Smooth muscle cell (in vitro differentiated cells): Measurements from ENCODE around the gene HPS3. TPM values are rescaled to one million over a fixed set of nuclear protein-coding genes. Genes with fewer than 3 reads are reported as not detected.

ENCODE experiments used
- DNase-seq: peaks from one replicate; lab custom pipeline; 2025; ENCODE audit not compliant: unreplicated experiment; lab: John Stamatoyannopoulos, UW
- H2AFZ ChIP-seq: fragments of 200-600 bp; sonication (generic); 2 replicates; pipeline ENCODE4 v1.6.0; 2016; ENCODE audit warnings: antibody characterized with exemption, low read depth, mild to moderate bottlenecking
- H3F3A ChIP-seq: fragments of 200-600 bp; sonication (generic); 2 replicates; pipeline ENCODE4 v1.6.0; 2017; ENCODE audit warnings: antibody characterized with exemption, low read depth
- H3K27ac ChIP-seq: fragments of 200-600 bp; sonication (generic); 2 replicates; pipeline ENCODE4 v1.5.1; 2016; ENCODE audit warnings: low read depth, mild to moderate bottlenecking
- H3K27me3 ChIP-seq: fragments of 200-600 bp; sonication (generic); 2 replicates; pipeline ENCODE4 v1.6.1; 2016; ENCODE audit warnings: low read depth, mild to moderate bottlenecking
- H3K36me3 ChIP-seq: fragments of 200-600 bp; sonication (generic); 2 replicates; pipeline ENCODE4 v1.5.1; 2016; ENCODE audit warnings: low read depth
- H3K4me1 ChIP-seq: fragments of 200-600 bp; sonication (generic); 2 replicates; pipeline ENCODE4 v1.5.1; 2016; ENCODE audit warnings: low read depth
- H3K4me2 ChIP-seq: fragments of 200-600 bp; sonication (generic); 2 replicates; pipeline ENCODE4 v1.6.0; 2016; ENCODE audit warnings: mild to moderate bottlenecking
- H3K4me3 ChIP-seq: fragments of 200-600 bp; sonication (generic); 2 replicates; pipeline ENCODE4 v1.5.1; 2016; ENCODE audit warnings: mild to moderate bottlenecking
- H3K79me2 ChIP-seq: fragments of 200-600 bp; sonication (generic); 2 replicates; pipeline ENCODE4 v1.6.0; 2016; ENCODE audit warnings: low read depth, mild to moderate bottlenecking
- H3K9ac ChIP-seq: fragments of 200-600 bp; sonication (generic); 2 replicates; pipeline ENCODE4 v1.6.0; 2016; ENCODE audit warnings: low read depth
- H3K9me3 ChIP-seq: fragments of 200-600 bp; sonication (generic); replicated peaks from 2 replicates; pipeline ENCODE4 v1.5.1; 2016; ENCODE audit warnings: low read depth
- H4K20me1 ChIP-seq: fragments of 200-600 bp; sonication (generic); 2 replicates; pipeline ENCODE4 v1.6.0; 2016; ENCODE audit warnings: low read depth
- WGBS: methylation state at CpG from one replicate; pipeline ENCODE4 v1.1.7; 2016; ENCODE audit warnings: low lambda C conversion rate; 5-methylcytosine and 5-hydroxymethylcytosine counted together
- polyA plus RNA-seq: library from polyadenylated mRNA; unstranded; fragments of >200 nt; fragmentation: Nextera tagmentation; extraction: Ambion mirVana; gene quantifications from 2 replicates; pipeline ENCODE4 v1.2.1, GENCODE V29; 2016
- total RNA-seq: library from RNA; depleted of rRNA; stranded (reverse); fragments of >200 nt; gene quantifications from 2 replicates; pipeline ENCODE4 v1.2.3, GENCODE V29; 2014
- TF ChIP-seq, protein P1 (sequence below): fragments of 200-600 bp; sonication (generic); IDR thresholded peaks from 2 replicates; pipeline ENCODE4 v1.5.1; 2017; ENCODE audit warnings: borderline replicate concordance, mild to moderate bottlenecking, antibody characterized with exemption; ENCODE audit not compliant: insufficient read depth, poor library complexity, severe bottlenecking

The HPS3 gene
- total and polyA plus RNA-seq, 2 experiments from 2014 or later, result 12.3 to 25.4 TPM

GRCh38 chr3:149089395-149089794 lies 40.0 kb upstream of the HPS3 start:
- Histone ChIP-seq H3K9me3 (no peaks in the 10 kb centered on the region), H3K27me3 (no peaks in the 10 kb centered on the region), H3K9ac (no peak overlapping the region), H3K79me2 (peaks cover 12% of the 10 kb centered on the region), H3K4me3 (no peak overlapping the region), H3K27ac (no peak overlapping the region), H4K20me1 (peaks cover 10% of the 10 kb centered on the region), H3K4me1 (peaks cover 11% of the 10 kb centered on the region), H2AFZ (no peak overlapping the region), H3K36me3 (no peaks in the 10 kb centered on the region), H3K4me2 (no peak overlapping the region), H3F3A (no peaks in the 10 kb centered on the region)
- TF ChIP-seq, protein P1, sequence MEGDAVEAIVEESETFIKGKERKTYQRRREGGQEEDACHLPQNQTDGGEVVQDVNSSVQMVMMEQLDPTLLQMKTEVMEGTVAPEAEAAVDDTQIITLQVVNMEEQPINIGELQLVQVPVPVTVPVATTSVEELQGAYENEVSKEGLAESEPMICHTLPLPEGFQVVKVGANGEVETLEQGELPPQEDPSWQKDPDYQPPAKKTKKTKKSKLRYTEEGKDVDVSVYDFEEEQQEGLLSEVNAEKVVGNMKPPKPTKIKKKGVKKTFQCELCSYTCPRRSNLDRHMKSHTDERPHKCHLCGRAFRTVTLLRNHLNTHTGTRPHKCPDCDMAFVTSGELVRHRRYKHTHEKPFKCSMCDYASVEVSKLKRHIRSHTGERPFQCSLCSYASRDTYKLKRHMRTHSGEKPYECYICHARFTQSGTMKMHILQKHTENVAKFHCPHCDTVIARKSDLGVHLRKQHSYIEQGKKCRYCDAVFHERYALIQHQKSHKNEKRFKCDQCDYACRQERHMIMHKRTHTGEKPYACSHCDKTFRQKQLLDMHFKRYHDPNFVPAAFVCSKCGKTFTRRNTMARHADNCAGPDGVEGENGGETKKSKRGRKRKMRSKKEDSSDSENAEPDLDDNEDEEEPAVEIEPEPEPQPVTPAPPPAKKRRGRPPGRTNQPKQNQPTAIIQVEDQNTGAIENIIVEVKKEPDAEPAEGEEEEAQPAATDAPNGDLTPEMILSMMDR, result no peak
- 97% methylated on average over 3 of the region's 3 CpGs for WGBS
- no peak for DNase-seq

DNA sequence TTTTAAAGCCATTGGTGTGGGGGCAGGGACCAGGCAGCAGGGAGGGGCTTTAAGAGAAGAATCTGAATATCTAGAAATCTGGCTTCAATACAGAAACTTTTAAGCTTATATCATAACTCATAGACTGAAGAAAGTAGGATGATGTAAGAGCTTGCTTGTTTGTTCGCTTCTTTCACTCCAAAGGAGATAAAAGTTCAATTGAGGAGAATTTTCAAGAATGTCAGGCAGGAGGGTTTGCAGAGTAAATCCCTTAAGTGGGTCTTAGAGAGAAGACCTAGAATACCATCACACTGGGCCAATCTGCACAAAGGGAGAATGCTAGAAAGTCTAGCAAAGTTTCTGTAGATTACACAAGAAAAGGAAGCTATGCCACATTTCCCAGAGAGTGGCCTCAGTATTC lies 39.0 kb upstream of the HPS3 start:
- Histone ChIP-seq H3K4me2 (no peak overlapping the region), H2AFZ (peak overlapping the region; percentile 24), H3K4me1 (peaks cover 5% of the 10 kb centered on the region), H3K9ac (no peak overlapping the region), H3K27me3 (no peaks in the 10 kb centered on the region), H3K27ac (no peak overlapping the region), H4K20me1 (peaks cover 3% of the 10 kb centered on the region), H3K9me3 (no peaks in the 10 kb centered on the region), H3K79me2 (peaks cover 1% of the 10 kb centered on the region), H3F3A (no peaks in the 10 kb centered on the region), H3K36me3 (no peaks in the 10 kb centered on the region), H3K4me3 (no peak overlapping the region)
- WGBS, result 86% methylated on average over 1 of the region's 1 CpG
- TF ChIP-seq, protein P1, result no peak
- no peak for DNase-seq

DNA sequence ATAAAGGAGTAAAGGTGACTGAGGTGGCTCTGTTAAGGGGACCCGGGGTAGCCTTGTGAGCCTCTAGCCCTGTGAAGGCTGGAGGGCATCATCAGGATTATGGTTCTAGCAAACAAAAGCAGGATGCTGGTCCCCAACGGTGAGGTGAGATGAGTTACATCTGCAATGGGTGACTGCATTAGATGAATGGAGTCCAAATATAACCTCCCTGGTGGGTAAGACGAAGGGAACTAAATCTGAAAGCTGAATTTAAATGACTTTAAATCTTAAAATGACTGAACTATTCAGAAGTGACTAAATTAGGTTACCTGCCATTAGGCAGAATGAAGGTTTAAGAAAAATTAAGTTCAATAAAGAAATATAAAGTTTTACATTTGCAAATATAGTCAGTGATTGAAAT lies 38.5 kb upstream of the HPS3 start:
- no peak for DNase-seq
- Histone ChIP-seq H4K20me1 (no peaks in the 10 kb centered on the region), H3K4me3 (no peak overlapping the region), H3K27me3 (no peaks in the 10 kb centered on the region), H3K27ac (no peak overlapping the region), H3K4me1 (peaks cover 4% of the 10 kb centered on the region), H3K9ac (no peak overlapping the region), H3K9me3 (no peaks in the 10 kb centered on the region), H3K79me2 (no peaks in the 10 kb centered on the region), H2AFZ (peak overlapping the region; percentile 24), H3F3A (no peaks in the 10 kb centered on the region), H3K4me2 (no peak overlapping the region), H3K36me3 (no peaks in the 10 kb centered on the region)
- TF ChIP-seq, protein P1, result no peak
- 97% methylated on average over 3 of the region's 3 CpGs for WGBS

GRCh38 chr3:149091983-149092382 lies 37.5 kb upstream of the HPS3 start:
- no peak overlapping the region for H3K9ac ChIP-seq
- TF ChIP-seq, protein P1, result no peak
- no peaks in the 10 kb centered on the region for H3F3A ChIP-seq
- WGBS, result 77% methylated on average over 4 of the region's 4 CpGs
- no peaks in the 10 kb centered on the region for H3K9me3 ChIP-seq
- no peak overlapping the region for H3K4me3 ChIP-seq
- H2AFZ ChIP-seq, result no peak overlapping the region
- no peak for DNase-seq
- H3K36me3 ChIP-seq, result no peaks in the 10 kb centered on the region
- no peaks in the 10 kb centered on the region for H4K20me1 ChIP-seq
- peaks cover 4% of the 10 kb centered on the region for H3K4me1 ChIP-seq
- H3K27ac ChIP-seq, result no peak overlapping the region
- no peak overlapping the region for H3K4me2 ChIP-seq
- no peaks in the 10 kb centered on the region for H3K79me2 ChIP-seq
- H3K27me3 ChIP-seq, result no peaks in the 10 kb centered on the region
